Endothelial cell of umbilical vein (primary cell): ENCODE measurements around the gene SLC4A5. TPM values are rescaled to one million over a fixed set of nuclear protein-coding genes. Genes with fewer than 3 reads are reported as not detected.

Experiments
- BruUV-seq: library from RNA; stranded (reverse); fragments of 400-500 nt; replicated peaks from 2 replicates; lab custom pipeline; 2021; lab: Mats Ljungman, UMichigan
- CTCF ChIA-PET: fragments of 300-600, 350-600 bp; sonication (Branson Sonifier 250); formaldehyde crosslinking; loops from one replicate; lab custom pipeline; 2021; ENCODE audit warnings: antibody characterized with exemption, inconsistent platforms; lab: Charles Lee
- POLR2A ChIA-PET: fragments of 300-600, 350-600 bp; sonication (Branson Sonifier 250); formaldehyde crosslinking; loops from one replicate; lab custom pipeline; 2021; ENCODE audit warnings: antibody characterized with exemption, inconsistent platforms; lab: Charles Lee
- DNase-seq: peaks from one replicate; pipeline ENCODE4 v3.0.0-alpha.2; 2011; ENCODE audit warnings: low read depth, low spot score
- FAIRE-seq: peaks from 2 replicates; lab custom pipeline; 2011; peaks lifted over from hg19 to GRCh38; lab: Jason Lieb, UNC
- H2AFZ ChIP-seq: 2 replicates; pipeline ENCODE4 v1.6.0; 2012; ENCODE audit warnings: low read depth, low read length, control low read depth, inconsistent platforms
- H3K27ac ChIP-seq: 2 replicates; pipeline ENCODE4 v1.5.1; 2011; ENCODE audit warnings: low read depth, mild to moderate bottlenecking, control low read depth, low read length, moderate library complexity; ENCODE audit not compliant: insufficient read depth
- H3K27me3 ChIP-seq, 2 experiments: 2 replicates each; pipeline versions ENCODE4 v1.6.0 to v1.6.1; 2011; ENCODE audit warnings: low read length in 2 of 2, mixed read lengths in 1 of 2; ENCODE audit not compliant: control insufficient read depth in 2 of 2, insufficient read depth in 2 of 2
- H3K36me3 ChIP-seq, 2 experiments: 2 replicates in 1 of 2; 3 replicates in 1 of 2; pipeline ENCODE4 v1.5.1; 2011; ENCODE audit warnings: low read length in 2 of 2, mild to moderate bottlenecking in 1 of 2, moderate library complexity in 1 of 2; ENCODE audit not compliant: control insufficient read depth in 2 of 2, insufficient read depth in 2 of 2; ENCODE audit errors: extremely low read depth in 1 of 2
- H3K4me1 ChIP-seq: 3 replicates; pipeline ENCODE4 v1.5.1; 2011; ENCODE audit warnings: mild to moderate bottlenecking, low read length; ENCODE audit not compliant: control insufficient read depth, insufficient read depth; ENCODE audit errors: extremely low read depth
- H3K4me2 ChIP-seq: 2 replicates; pipeline ENCODE4 v1.6.1; 2011; ENCODE audit warnings: low read length, control low read depth, mixed read lengths; ENCODE audit not compliant: insufficient read depth
- H3K4me3 ChIP-seq, 3 experiments: fragments of 200-600 bp in 1 of 3; sonication (generic), shearing (Covaris generic) in 1 of 3; replicated peaks in 1 of 3; 2 replicates each; pipeline ENCODE4 v1.5.1; 2011 to 2016; ENCODE audit warnings: control low read depth in 3 of 3, low read length in 3 of 3, mild to moderate bottlenecking in 2 of 3, inconsistent platforms in 1 of 3, low read depth in 1 of 3, moderate library complexity in 1 of 3; ENCODE audit not compliant: insufficient read depth in 1 of 3
- H3K79me2 ChIP-seq: 2 replicates; pipeline ENCODE4 v1.6.0; 2012; ENCODE audit warnings: low read length, inconsistent platforms; ENCODE audit not compliant: control insufficient read depth, insufficient read depth
- H3K9ac ChIP-seq: replicated peaks from 2 replicates; pipeline ENCODE3; 2011; ENCODE audit warnings: low read length, control low read depth; ENCODE audit not compliant: insufficient read depth; ENCODE audit errors: extremely low read depth
- H3K9me1 ChIP-seq: replicated peaks from 3 replicates; pipeline ENCODE4 v1.6.0; 2011; ENCODE audit warnings: mild to moderate bottlenecking, low read length; ENCODE audit not compliant: control insufficient read depth, insufficient read depth; ENCODE audit errors: extremely low read depth
- H3K9me3 ChIP-seq: replicated peaks from 2 replicates; pipeline ENCODE4 v1.5.1; 2012; ENCODE audit warnings: low read length, inconsistent platforms; ENCODE audit not compliant: control insufficient read depth, insufficient read depth
- H4K20me1 ChIP-seq: replicated peaks from 2 replicates; pipeline ENCODE3; 2011; ENCODE audit warnings: mild to moderate bottlenecking, low read length; ENCODE audit not compliant: control insufficient read depth, insufficient read depth; ENCODE audit errors: extremely low read depth
- EZH2 ChIP-seq: IDR thresholded peaks from 2 replicates; pipeline ENCODE4 v1.6.1; 2012; ENCODE audit warnings: borderline replicate concordance, low read depth, mild to moderate bottlenecking, moderate library complexity, low read length, inconsistent platforms; ENCODE audit not compliant: severe bottlenecking
- FOS ChIP-seq: IDR thresholded peaks from 2 replicates; pipeline ENCODE4 v1.6.1; 2011; ENCODE audit warnings: mild to moderate bottlenecking, low read length, moderate library complexity, borderline replicate concordance; ENCODE audit not compliant: insufficient read depth
- GATA2 ChIP-seq: IDR thresholded peaks from 2 replicates; pipeline ENCODE4 v1.7.0; 2011; ENCODE audit warnings: low read depth, mild to moderate bottlenecking, moderate library complexity, mixed read lengths, low read length; ENCODE audit not compliant: insufficient read length, insufficient read depth
- JUN ChIP-seq: IDR thresholded peaks from 2 replicates; pipeline ENCODE4 v1.6.1; 2011; ENCODE audit warnings: borderline replicate concordance, low read depth; ENCODE audit not compliant: insufficient read length, insufficient read depth
- MYC ChIP-seq: IDR thresholded peaks from one replicate; pipeline ENCODE4 v1.6.1; 2011; ENCODE audit warnings: mild to moderate bottlenecking, low read depth, low read length
- POLR2A ChIP-seq: IDR thresholded peaks from 2 replicates; pipeline ENCODE4 v1.6.1; 2012; ENCODE audit warnings: low read depth, mild to moderate bottlenecking, control low read depth, low read length
- POLR2AphosphoS5 ChIP-seq: IDR thresholded peaks from 2 replicates; pipeline ENCODE4 v1.6.1; 2012; ENCODE audit warnings: low read depth, mild to moderate bottlenecking, control low read depth, low read length, moderate library complexity; ENCODE audit not compliant: insufficient read depth
- dilution Hi-C: fragments of 300-500 bp; cut with MboI; formaldehyde crosslinking; loops from one replicate; pipeline ENCODE4 v1.15.0; 2019; ENCODE audit warnings: low sequenced_read_pairs; ENCODE audit not compliant: extremely low pct_ligation_motif_present
- intact Hi-C: fragments of 100-400 bp; cut with micrococcal nuclease; formaldehyde crosslinking; loops from one replicate; pipeline ENCODE4 v1.10.0; 2022
- polyA plus RNA-seq, 4 experiments: library from polyadenylated mRNA; depleted of rRNA in 3 of 4; stranded (reverse) in 3 of 4; unstranded in 1 of 4; fragments of >200 nt; gene quantifications; 2 replicates each; pipeline versions ENCODE4 v1.2.1 to v1.2.3, GENCODE V29; 2011 to 2012; ENCODE audit warnings: missing spikeins in 1 of 4
- total RNA-seq: library from RNA; stranded (reverse); gene quantifications from 2 replicates; pipeline ENCODE4 v1.2.3, GENCODE V29; 2021
- TF ChIP-seq, protein P1 (sequence below): IDR thresholded peaks from 2 replicates; pipeline ENCODE4 v1.6.1; 2011; ENCODE audit not compliant: insufficient read depth, insufficient read length
- TF ChIP-seq, protein P2 (sequence below), 2 donors: IDR thresholded peaks; 1 replicate in 1 of 2; 2 replicates in 1 of 2; pipeline ENCODE4 v1.5.1; 2011; ENCODE audit warnings: low read length in 2 of 2, mild to moderate bottlenecking in 2 of 2, moderate library complexity in 2 of 2, control low read depth in 1 of 2, inconsistent platforms in 1 of 2, low read depth in 1 of 2; ENCODE audit not compliant: insufficient read depth in 1 of 2; ENCODE audit errors: extremely low read depth in 1 of 2

Gene SLC4A5
- total and polyA plus RNA-seq, 2 donors (not counting 3 experiments of a cell fraction or from before 2014, with no cell fraction given), result 0.12 to 0.97 TPM

DNA sequence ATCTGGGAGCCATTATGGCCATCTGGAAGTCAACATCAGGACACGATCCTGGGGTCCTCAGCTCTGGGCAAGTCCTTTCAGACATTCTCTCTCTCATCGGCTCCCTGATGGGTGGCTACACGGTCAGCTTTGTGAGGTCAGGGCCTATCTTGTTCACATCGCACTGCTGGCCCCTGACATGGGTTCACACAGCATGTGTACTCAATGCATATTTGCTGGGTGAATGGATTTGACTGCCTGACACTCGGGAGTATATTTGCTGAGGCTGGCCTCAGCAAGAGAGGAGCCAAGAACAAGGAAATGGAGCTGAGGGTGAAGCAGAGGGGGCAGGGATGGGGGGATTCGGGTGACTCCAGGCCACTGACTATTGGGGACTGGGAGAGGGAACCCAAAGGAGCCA lies 50.5 kb downstream of the SLC4A5 start:
- no peak for TF ChIP-seq MYC
- no peak for TF ChIP-seq FOS
- TF ChIP-seq POLR2AphosphoS5, result no peak
- TF ChIP-seq JUN, result no peak
- no peak for TF ChIP-seq GATA2
- no peak overlapping the region for H3K4me3 ChIP-seq
- H3K36me3 ChIP-seq, result no peaks in the 10 kb centered on the region
- H3K9me1 ChIP-seq, result no peaks in the 10 kb centered on the region
- no peak overlapping the region for H3K4me2 ChIP-seq
- H2AFZ ChIP-seq, result no peak overlapping the region
- no peaks in the 10 kb centered on the region for H3K9me3 ChIP-seq
- intact Hi-C loops (no loop called here), dilution Hi-C loops (no loop called here)
- no TSS peak for BruUV-seq
- POLR2A ChIA-PET, result no interaction called here
- DNase-seq (no peak), FAIRE-seq (no peak)
- H3K27me3 ChIP-seq, result peaks cover 4 to 8% of the 10 kb centered on the region in 2 experiments
- CTCF ChIA-PET, result interaction anchor here (1.2 kb wide), 2 partner anchors 10 to 42 kb away, joined by 3 to 4 read pairs; no protein-coding TSS in a partner anchor
- no peaks in the 10 kb centered on the region for H3K79me2 ChIP-seq
- H4K20me1 ChIP-seq, result no peaks in the 10 kb centered on the region
- H3K27ac ChIP-seq, result no peak overlapping the region
- H3K9ac ChIP-seq, result no peak overlapping the region
- H3K4me1 ChIP-seq, result no peaks in the 10 kb centered on the region

DNA sequence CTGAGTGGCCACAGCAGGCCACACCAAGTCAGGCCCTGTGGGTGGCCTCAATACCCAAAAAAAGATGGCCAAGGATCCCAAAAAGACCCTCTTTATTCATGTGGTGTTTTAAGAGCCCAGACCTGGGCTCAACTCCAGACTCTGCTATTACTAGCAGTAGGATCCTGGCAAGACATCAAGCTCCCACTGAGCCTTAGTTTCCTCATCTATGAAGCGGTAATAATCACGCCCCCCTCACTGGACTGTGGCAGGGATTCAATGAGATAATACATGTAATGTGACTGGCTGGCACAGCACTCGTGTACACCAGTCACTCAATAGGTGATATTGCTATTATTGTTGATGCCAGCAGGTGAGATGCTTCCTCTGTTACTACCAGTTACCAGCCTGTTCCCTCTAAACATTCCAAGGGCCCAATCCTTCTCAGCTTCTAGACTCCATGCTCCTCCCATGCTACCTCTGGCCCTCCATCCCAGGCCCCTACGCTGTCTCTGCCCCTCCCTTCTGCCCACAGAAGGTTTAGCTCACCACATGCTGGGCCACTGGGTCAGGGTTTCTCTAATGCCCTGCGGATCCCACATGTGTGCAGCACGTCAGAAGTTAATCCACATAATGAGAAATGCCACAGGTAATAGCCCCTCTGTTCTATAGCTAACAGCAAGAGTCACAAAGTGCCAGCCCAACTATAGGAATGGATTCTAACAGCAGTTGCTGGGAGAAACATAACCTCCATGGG lies 51.2 kb downstream of the SLC4A5 start:
- no peak overlapping the region for H3K27ac ChIP-seq
- intact Hi-C loops (no loop called here), dilution Hi-C loops (no loop called here)
- no peak for TF ChIP-seq POLR2A
- TF ChIP-seq EZH2, result no peak
- TF ChIP-seq GATA2, result no peak
- no peak for TF ChIP-seq JUN
- TF ChIP-seq, protein P1, sequence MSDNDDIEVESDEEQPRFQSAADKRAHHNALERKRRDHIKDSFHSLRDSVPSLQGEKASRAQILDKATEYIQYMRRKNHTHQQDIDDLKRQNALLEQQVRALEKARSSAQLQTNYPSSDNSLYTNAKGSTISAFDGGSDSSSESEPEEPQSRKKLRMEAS, result no peak
- TF ChIP-seq, protein P2, sequence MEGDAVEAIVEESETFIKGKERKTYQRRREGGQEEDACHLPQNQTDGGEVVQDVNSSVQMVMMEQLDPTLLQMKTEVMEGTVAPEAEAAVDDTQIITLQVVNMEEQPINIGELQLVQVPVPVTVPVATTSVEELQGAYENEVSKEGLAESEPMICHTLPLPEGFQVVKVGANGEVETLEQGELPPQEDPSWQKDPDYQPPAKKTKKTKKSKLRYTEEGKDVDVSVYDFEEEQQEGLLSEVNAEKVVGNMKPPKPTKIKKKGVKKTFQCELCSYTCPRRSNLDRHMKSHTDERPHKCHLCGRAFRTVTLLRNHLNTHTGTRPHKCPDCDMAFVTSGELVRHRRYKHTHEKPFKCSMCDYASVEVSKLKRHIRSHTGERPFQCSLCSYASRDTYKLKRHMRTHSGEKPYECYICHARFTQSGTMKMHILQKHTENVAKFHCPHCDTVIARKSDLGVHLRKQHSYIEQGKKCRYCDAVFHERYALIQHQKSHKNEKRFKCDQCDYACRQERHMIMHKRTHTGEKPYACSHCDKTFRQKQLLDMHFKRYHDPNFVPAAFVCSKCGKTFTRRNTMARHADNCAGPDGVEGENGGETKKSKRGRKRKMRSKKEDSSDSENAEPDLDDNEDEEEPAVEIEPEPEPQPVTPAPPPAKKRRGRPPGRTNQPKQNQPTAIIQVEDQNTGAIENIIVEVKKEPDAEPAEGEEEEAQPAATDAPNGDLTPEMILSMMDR (IDR thresholded peaks at IDR 0.05; ENCODE audit: extremely low read depth in 1 of 2, insufficient read depth in 1 of 2, low read depth in 1 of 2, low read length in 2 of 2), result no peak
- TF ChIP-seq MYC, result no peak
- TF ChIP-seq FOS, result no peak
- no peak for TF ChIP-seq POLR2AphosphoS5
- H3K27me3 ChIP-seq, result peaks cover 4 to 5% of the 10 kb centered on the region in 2 experiments
- H2AFZ ChIP-seq, result no peak overlapping the region
- no peaks in the 10 kb centered on the region for H3K79me2 ChIP-seq
- ChIA-PET POLR2A (no interaction called here), CTCF (interaction anchor here (1.1 to 1.2 kb wide), 1 partner anchor 43 kb away, joined by 4 to 5 read pairs; no protein-coding TSS in a partner anchor)
- no peaks in the 10 kb centered on the region for H3K9me1 ChIP-seq
- no peaks in the 10 kb centered on the region for H3K36me3 ChIP-seq
- no peak overlapping the region for H3K9ac ChIP-seq
- no peak overlapping the region for H3K4me3 ChIP-seq
- H3K9me3 ChIP-seq, result no peaks in the 10 kb centered on the region
- no peak for FAIRE-seq
- DNase-seq, result no peak
- BruUV-seq, result no TSS peak
- no peaks in the 10 kb centered on the region for H3K4me1 ChIP-seq
- no peak overlapping the region for H3K4me2 ChIP-seq
- no peaks in the 10 kb centered on the region for H4K20me1 ChIP-seq
